HepG2 (cell line): Measurements from ENCODE around the gene PTGIS. TPM values are rescaled to one million over a fixed set of nuclear protein-coding genes. Genes with fewer than 3 reads are reported as not detected.

Experiments
- ATF2 ChIP-seq: sonication (generic); formaldehyde crosslinking; IDR thresholded peaks from 2 replicates; pipeline ENCODE4 v1.4.0; 2020; ENCODE audit warnings: missing genetic modification reagents
- CHCHD3 ChIP-seq: sonication (generic); formaldehyde crosslinking; IDR thresholded peaks from 2 replicates; pipeline ENCODE4 v1.8.0; 2022; ENCODE audit warnings: mild to moderate bottlenecking, missing genetic modification reagents, moderate library complexity
- DPF2 ChIP-seq: sonication (generic); formaldehyde crosslinking; IDR thresholded peaks from 2 replicates; pipeline ENCODE4 v1.4.0; 2020; ENCODE audit warnings: mild to moderate bottlenecking, low read depth, missing genetic modification reagents, borderline replicate concordance
- FOXJ3 ChIP-seq: sonication (generic); formaldehyde crosslinking; IDR thresholded peaks from 2 replicates; pipeline ENCODE4 v1.4.0; 2020; ENCODE audit warnings: missing genetic modification reagents, mild to moderate bottlenecking, borderline replicate concordance
- FOXK1 ChIP-seq: sonication (generic); formaldehyde crosslinking; IDR thresholded peaks from 2 replicates; pipeline ENCODE4 v1.4.0; 2020; ENCODE audit warnings: low read depth, missing genetic modification reagents, borderline replicate concordance
- IRF1 ChIP-seq: sonication (generic); formaldehyde crosslinking; IDR thresholded peaks from 2 replicates; pipeline ENCODE4 v1.4.0; 2020; ENCODE audit warnings: low read depth, mild to moderate bottlenecking, missing genetic modification reagents
- KDM3A ChIP-seq: IDR thresholded peaks from 2 replicates; pipeline ENCODE4 v1.6.1; 2018; ENCODE audit warnings: low read depth, missing compliant biosample characterization
- KDM5B ChIP-seq: sonication (generic); formaldehyde crosslinking; IDR thresholded peaks from 2 replicates; pipeline ENCODE4 v1.4.0; 2020; ENCODE audit warnings: missing genetic modification reagents, mild to moderate bottlenecking, borderline replicate concordance
- KMT2A ChIP-seq: sonication (generic); formaldehyde crosslinking; IDR thresholded peaks from 2 replicates; pipeline ENCODE4 v1.4.0; 2020; ENCODE audit warnings: missing genetic modification reagents
- SETDB1 ChIP-seq: sonication (generic); formaldehyde crosslinking; IDR thresholded peaks from 2 replicates; pipeline ENCODE4 v1.5.1; 2020; ENCODE audit warnings: missing genetic modification reagents, mild to moderate bottlenecking, borderline replicate concordance
- TAF1 ChIP-seq: sonication (generic); formaldehyde crosslinking; IDR thresholded peaks from 2 replicates; pipeline ENCODE4 v1.4.0; 2020; ENCODE audit warnings: missing genetic modification reagents
- TOE1 ChIP-seq: sonication (generic); formaldehyde crosslinking; IDR thresholded peaks from 2 replicates; pipeline ENCODE4 v1.4.0; 2020; ENCODE audit warnings: mild to moderate bottlenecking, missing genetic modification reagents
- ZNF180 ChIP-seq: sonication (generic); formaldehyde crosslinking; IDR thresholded peaks from 2 replicates; pipeline ENCODE4 v1.4.0; 2020; ENCODE audit warnings: low read depth, missing genetic modification reagents, borderline replicate concordance
- ZNF660 ChIP-seq: sonication (generic); formaldehyde crosslinking; IDR thresholded peaks from 2 replicates; pipeline ENCODE4 v1.5.1; 2020; ENCODE audit warnings: mild to moderate bottlenecking, low read depth, missing genetic modification reagents, borderline replicate concordance
- ZNF75D ChIP-seq: sonication (generic); formaldehyde crosslinking; IDR thresholded peaks from 2 replicates; pipeline ENCODE4 v1.8.1; 2023; ENCODE audit warnings: missing genetic modification reagents, mild to moderate bottlenecking, borderline replicate concordance
- polyA plus RNA-seq, 8 experiments: library from polyadenylated mRNA; depleted of rRNA in 3 of 8; stranded (reverse) in 7 of 8; unstranded in 1 of 8; fragments of >200 nt; fragmentation: Illumina TruSeq in 4 of 8; extraction: Trizol in 4 of 8; gene quantifications; 2 replicates each; pipeline versions ENCODE4 v1.2.1 to v1.2.3, GENCODE V29; 2011 to 2016; ENCODE audit warnings: low read depth in 4 of 8, missing spikeins in 1 of 8, mixed read lengths in 1 of 8; ENCODE audit not compliant: insufficient read depth in 1 of 8
- total RNA-seq, 5 experiments: library from RNA; depleted of rRNA; stranded (reverse); fragments of >200 nt; fragmentation: Illumina TruSeq; extraction: Trizol; gene quantifications; 2 replicates each; pipeline ENCODE4 v1.2.3, GENCODE V29; 2016; ENCODE audit warnings: low read depth in 1 of 5
- TF ChIP-seq, protein P1 (sequence below): sonication (generic); formaldehyde crosslinking; IDR thresholded peaks from 2 replicates; pipeline ENCODE4 v1.5.0; 2020; ENCODE audit warnings: mild to moderate bottlenecking, missing genetic modification reagents
- TF ChIP-seq, protein P2 (sequence below): sonication (generic); formaldehyde crosslinking; IDR thresholded peaks from 2 replicates; pipeline ENCODE4 v1.4.0; 2020; ENCODE audit warnings: missing genetic modification reagents, low read depth, mild to moderate bottlenecking, borderline replicate concordance
- TF ChIP-seq, protein P3 (sequence below): sonication (generic); formaldehyde crosslinking; IDR thresholded peaks from 2 replicates; pipeline ENCODE4 v1.4.0; 2020; ENCODE audit warnings: mild to moderate bottlenecking, missing genetic modification reagents

The PTGIS gene
- total and polyA plus RNA-seq, 2 of the 13 experiments (the other 11 are each of a cell fraction or from before 2014, with no cell fraction given) = not detected

- TF ChIP-seq IRF1 (CRISPR knock-in tag) = no peak
- no peak for TF ChIP-seq CHCHD3 (CRISPR knock-in tag)
- TF ChIP-seq, protein P1, sequence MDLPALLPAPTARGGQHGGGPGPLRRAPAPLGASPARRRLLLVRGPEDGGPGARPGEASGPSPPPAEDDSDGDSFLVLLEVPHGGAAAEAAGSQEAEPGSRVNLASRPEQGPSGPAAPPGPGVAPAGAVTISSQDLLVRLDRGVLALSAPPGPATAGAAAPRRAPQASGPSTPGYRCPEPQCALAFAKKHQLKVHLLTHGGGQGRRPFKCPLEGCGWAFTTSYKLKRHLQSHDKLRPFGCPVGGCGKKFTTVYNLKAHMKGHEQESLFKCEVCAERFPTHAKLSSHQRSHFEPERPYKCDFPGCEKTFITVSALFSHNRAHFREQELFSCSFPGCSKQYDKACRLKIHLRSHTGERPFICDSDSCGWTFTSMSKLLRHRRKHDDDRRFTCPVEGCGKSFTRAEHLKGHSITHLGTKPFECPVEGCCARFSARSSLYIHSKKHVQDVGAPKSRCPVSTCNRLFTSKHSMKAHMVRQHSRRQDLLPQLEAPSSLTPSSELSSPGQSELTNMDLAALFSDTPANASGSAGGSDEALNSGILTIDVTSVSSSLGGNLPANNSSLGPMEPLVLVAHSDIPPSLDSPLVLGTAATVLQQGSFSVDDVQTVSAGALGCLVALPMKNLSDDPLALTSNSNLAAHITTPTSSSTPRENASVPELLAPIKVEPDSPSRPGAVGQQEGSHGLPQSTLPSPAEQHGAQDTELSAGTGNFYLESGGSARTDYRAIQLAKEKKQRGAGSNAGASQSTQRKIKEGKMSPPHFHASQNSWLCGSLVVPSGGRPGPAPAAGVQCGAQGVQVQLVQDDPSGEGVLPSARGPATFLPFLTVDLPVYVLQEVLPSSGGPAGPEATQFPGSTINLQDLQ (CRISPR knock-in tag) = peak; percentile 42; the same call in 1 of the 2 replicates
- TF ChIP-seq SETDB1 (CRISPR knock-in tag) = no peak
- TF ChIP-seq ZNF180 (CRISPR knock-in tag) = no peak
- no peak for TF ChIP-seq DPF2
- TF ChIP-seq FOXK1 (CRISPR knock-in tag) = peak; percentile 64; the same call in 1 of the 2 replicates
- no peak for TF ChIP-seq KMT2A (CRISPR knock-in tag)
- no peak for TF ChIP-seq KDM3A (CRISPR knock-in tag)
- no peak for TF ChIP-seq ZNF660 (CRISPR knock-in tag)
- no peak for TF ChIP-seq FOXJ3 (CRISPR knock-in tag)
- TF ChIP-seq TAF1 = no peak
- TF ChIP-seq KDM5B (CRISPR knock-in tag) = no peak
- no peak for TF ChIP-seq ZNF75D
- TF ChIP-seq, protein P2, sequence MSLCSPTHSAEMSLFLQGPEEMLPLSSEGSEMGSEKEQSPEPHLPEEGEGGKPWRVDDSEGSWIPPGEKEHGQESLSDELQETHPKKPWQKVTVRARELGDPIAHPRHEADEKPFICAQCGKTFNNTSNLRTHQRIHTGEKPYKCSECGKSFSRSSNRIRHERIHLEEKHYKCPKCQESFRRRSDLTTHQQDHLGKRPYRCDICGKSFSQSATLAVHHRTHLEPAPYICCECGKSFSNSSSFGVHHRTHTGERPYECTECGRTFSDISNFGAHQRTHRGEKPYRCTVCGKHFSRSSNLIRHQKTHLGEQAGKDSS (CRISPR knock-in tag) = 0 out of 2 replicates have a peak, but pooled peaks have one; percentile 34
- TF ChIP-seq TOE1 (CRISPR knock-in tag) = no peak
- TF ChIP-seq ATF2 (CRISPR knock-in tag) = no peak
- TF ChIP-seq, protein P3, sequence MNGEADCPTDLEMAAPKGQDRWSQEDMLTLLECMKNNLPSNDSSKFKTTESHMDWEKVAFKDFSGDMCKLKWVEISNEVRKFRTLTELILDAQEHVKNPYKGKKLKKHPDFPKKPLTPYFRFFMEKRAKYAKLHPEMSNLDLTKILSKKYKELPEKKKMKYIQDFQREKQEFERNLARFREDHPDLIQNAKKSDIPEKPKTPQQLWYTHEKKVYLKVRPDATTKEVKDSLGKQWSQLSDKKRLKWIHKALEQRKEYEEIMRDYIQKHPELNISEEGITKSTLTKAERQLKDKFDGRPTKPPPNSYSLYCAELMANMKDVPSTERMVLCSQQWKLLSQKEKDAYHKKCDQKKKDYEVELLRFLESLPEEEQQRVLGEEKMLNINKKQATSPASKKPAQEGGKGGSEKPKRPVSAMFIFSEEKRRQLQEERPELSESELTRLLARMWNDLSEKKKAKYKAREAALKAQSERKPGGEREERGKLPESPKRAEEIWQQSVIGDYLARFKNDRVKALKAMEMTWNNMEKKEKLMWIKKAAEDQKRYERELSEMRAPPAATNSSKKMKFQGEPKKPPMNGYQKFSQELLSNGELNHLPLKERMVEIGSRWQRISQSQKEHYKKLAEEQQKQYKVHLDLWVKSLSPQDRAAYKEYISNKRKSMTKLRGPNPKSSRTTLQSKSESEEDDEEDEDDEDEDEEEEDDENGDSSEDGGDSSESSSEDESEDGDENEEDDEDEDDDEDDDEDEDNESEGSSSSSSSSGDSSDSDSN (CRISPR knock-in tag) = peak; percentile 53; the same call in 1 of the 2 replicates
Measured at GRCh38 chr20:49597825-49598395, 30.0 kb upstream of the PTGIS start (continued).
